ENCODE measurements around the gene PUS10.

PUS10 gene

GRCh38 chr2:60979231-60979630 lies 38.8 kb downstream of the PUS10 start:
- Histone ChIP-seq H3K36me3 (ENCODE audit: control insufficient read depth in 2 of 2, insufficient read depth in 1 of 2, low read length in 2 of 2) (no peaks in the 10 kb centered on the region), H3K9me3 (ENCODE audit: control insufficient read depth, insufficient read depth, low read depth, low read length) (no peaks in the 10 kb centered on the region), H3K4me3 (ENCODE audit: low read depth, low read length) (no peak overlapping the region), H3K27ac (ENCODE audit: extremely low read depth, low read depth, low read length) (no peak overlapping the region), H3K4me1 (ENCODE audit: control insufficient read depth, insufficient read depth, low read length) (no peaks in the 10 kb centered on the region)
- TF ChIP-seq ZBTB20 (tag by site-specific recombination; IDR thresholded peaks at IDR 0.05) = no peak
- no peak for TF ChIP-seq MZF1 (tag by site-specific recombination; IDR thresholded peaks at IDR 0.05; ENCODE audit: borderline replicate concordance)
- TF ChIP-seq ZNF654 (tag by site-specific recombination; IDR thresholded peaks at IDR 0.05; ENCODE audit: low read depth) = no peak
- no peak for TF ChIP-seq ZBTB48 (tag by site-specific recombination; IDR thresholded peaks at IDR 0.05)
- no peak for TF ChIP-seq KLF7 (tag by site-specific recombination; IDR thresholded peaks at IDR 0.05; ENCODE audit: borderline replicate concordance)
- no peak for TF ChIP-seq ZNF664 (tag by site-specific recombination; IDR thresholded peaks at IDR 0.05)
- no peak for TF ChIP-seq ZNF274 (IDR thresholded peaks at IDR 0.05; ENCODE audit: low read length)
- no peak for TF ChIP-seq ZNF274 (tag by site-specific recombination; IDR thresholded peaks at IDR 0.05; ENCODE audit: borderline replicate concordance)
- TF ChIP-seq RBAK (tag by site-specific recombination; IDR thresholded peaks at IDR 0.05) = no peak
- no peak for TF ChIP-seq ZNF214 (tag by site-specific recombination; IDR thresholded peaks at IDR 0.05; ENCODE audit: borderline replicate concordance)
- TF ChIP-seq ZSCAN23 (tag by site-specific recombination; IDR thresholded peaks at IDR 0.05) = no peak
- no peak for TF ChIP-seq PRDM1 (tag by site-specific recombination; IDR thresholded peaks at IDR 0.05)
- no peak for TF ChIP-seq KLF17 (tag by site-specific recombination; IDR thresholded peaks at IDR 0.05)
- no peak for TF ChIP-seq KLF9 (tag by site-specific recombination; IDR thresholded peaks at IDR 0.05; ENCODE audit: low read depth)
- TF ChIP-seq ZNF26 (tag by site-specific recombination; IDR thresholded peaks at IDR 0.05) = no peak
- TF ChIP-seq ZNF585B (tag by site-specific recombination; IDR thresholded peaks at IDR 0.05) = no peak
- TF ChIP-seq ZNF626 (tag by site-specific recombination; IDR thresholded peaks at IDR 0.05) = no peak
- TF ChIP-seq PBX3 (CRISPR knock-in tag; IDR thresholded peaks at IDR 0.05) = no peak
- no peak for TF ChIP-seq ZNF571 (tag by site-specific recombination; IDR thresholded peaks at IDR 0.05)
- POLR2A ChIA-PET = no interaction called here
- CTCF ChIA-PET = no interaction called here

- Histone ChIP-seq H3K27ac (ENCODE audit: extremely low read depth, low read depth, low read length) (no peak overlapping the region), H3K9me3 (ENCODE audit: control insufficient read depth, insufficient read depth, low read depth, low read length) (no peaks in the 10 kb centered on the region), H3K4me3 (ENCODE audit: low read depth, low read length) (no peak overlapping the region), H3K36me3 (ENCODE audit: control insufficient read depth in 2 of 2, insufficient read depth in 1 of 2, low read length in 2 of 2) (no peaks in the 10 kb centered on the region), H3K4me1 (ENCODE audit: control insufficient read depth, insufficient read depth, low read length) (no peaks in the 10 kb centered on the region)
- POLR2A ChIA-PET = no interaction called here
- TF ChIP-seq ZNF114 (tag by site-specific recombination; IDR thresholded peaks at IDR 0.05) (no peak), ZNF37A (tag by site-specific recombination; IDR thresholded peaks at IDR 0.05) (no peak), ZNF521 (tag by site-specific recombination; IDR thresholded peaks at IDR 0.05) (no peak), ZNF140 (tag by site-specific recombination; IDR thresholded peaks at IDR 0.05) (no peak), KLF16 (tag by site-specific recombination; IDR thresholded peaks at IDR 0.05) (no peak), ZFHX2 (tag by site-specific recombination; conservative IDR thresholded peaks at IDR 0.05) (no peak), ZNF2 (tag by site-specific recombination; IDR thresholded peaks at IDR 0.05) (no peak), ZNF501 (tag by site-specific recombination; IDR thresholded peaks at IDR 0.05) (no peak), ZNF514 (tag by site-specific recombination; IDR thresholded peaks at IDR 0.05) (no peak), ZNF394 (tag by site-specific recombination; IDR thresholded peaks at IDR 0.05; ENCODE audit: borderline replicate concordance) (no peak), ZNF350 (tag by site-specific recombination; IDR thresholded peaks at IDR 0.05) (no peak), ATF2 (tag by site-specific recombination; IDR thresholded peaks at IDR 0.05; ENCODE audit: low read depth) (no peak), OVOL3 (tag by site-specific recombination; IDR thresholded peaks at IDR 0.05) (no peak), HOXA7 (CRISPR knock-in tag; IDR thresholded peaks at IDR 0.05; ENCODE audit: borderline replicate concordance) (no peak)
- CTCF ChIA-PET = no interaction called here
These were observed 40.5 kb downstream of the PUS10 start for GRCh38 chr2:60977562-60977895.
